Activated T-cell treated with anti-CD3 and anti-CD28 coated beads for 48 hours (primary cell): ENCODE measurements around the gene ARHGAP19.
"Not testable (repeated sequence)": the region's sequence is repeated elsewhere in the genome, so short reads cannot be mapped to it uniquely, and the experiment has no call there.

Source experiments
- DNase-seq: peaks from one replicate; pipeline ENCODE4 v3.0.0-alpha.2; 2020; ENCODE audit warnings: low read depth

The ARHGAP19 gene

GRCh38 chr10:97279121-97279815 lies 13.2 kb downstream of the ARHGAP19 start:
- no peak for DNase-seq

GRCh38 chr10:97278491-97278989 lies 13.9 kb downstream of the ARHGAP19 start:
- DNase-seq = no peak

GRCh38 chr10:97277551-97277950 lies 14.9 kb downstream of the ARHGAP19 start:
- no peak for DNase-seq

- DNase-seq = no peak
Measured at GRCh38 chr10:97274828-97275227, 17.6 kb downstream of the ARHGAP19 start.

GRCh38 chr10:97273700-97274099 lies 18.7 kb downstream of the ARHGAP19 start:
- no peak for DNase-seq

GRCh38 chr10:97270523-97271154 lies 21.8 kb downstream of the ARHGAP19 start:
- no peak for DNase-seq

- DNase-seq = no peak
Measured at GRCh38 chr10:97267671-97268070, 24.8 kb downstream of the ARHGAP19 start.

GRCh38 chr10:97265095-97265494 lies 27.3 kb downstream of the ARHGAP19 start:
- not testable (repeated sequence) for DNase-seq

GRCh38 chr10:97263971-97264370 lies 28.5 kb downstream of the ARHGAP19 start:
- no peak for DNase-seq

GRCh38 chr10:97261656-97262055 lies 30.8 kb downstream of the ARHGAP19 start:
- no peak for DNase-seq

GRCh38 chr10:97261183-97261582 lies 31.3 kb downstream of the ARHGAP19 start:
- DNase-seq = no peak

- no peak for DNase-seq
Measured at GRCh38 chr10:97259119-97259518, 33.3 kb downstream of the ARHGAP19 start.

- DNase-seq = no peak
Measured at GRCh38 chr10:97256356-97256755, 36.1 kb downstream of the ARHGAP19 start.

GRCh38 chr10:97255512-97256293 lies 36.7 kb downstream of the ARHGAP19 start:
- no peak for DNase-seq

- DNase-seq = no peak
Measured at GRCh38 chr10:97254694-97255093, 37.7 kb downstream of the ARHGAP19 start.

- DNase-seq = no peak
Measured at GRCh38 chr10:97250952-97251351, 41.5 kb downstream of the ARHGAP19 start.

- no peak for DNase-seq
Measured at GRCh38 chr10:97243836-97244235, 48.6 kb downstream of the ARHGAP19 start.

- DNase-seq = no peak
Measured at GRCh38 chr10:97238855-97239254, 53.6 kb downstream of the ARHGAP19 start.

GRCh38 chr10:97235353-97235752 lies 57.1 kb downstream of the ARHGAP19 start:
- DNase-seq = no peak

GRCh38 chr10:97234400-97234799 lies 58.0 kb downstream of the ARHGAP19 start:
- no peak for DNase-seq

- no peak for DNase-seq
Measured at GRCh38 chr10:97230146-97230545, 62.3 kb downstream of the ARHGAP19 start.

GRCh38 chr10:97229322-97230015 lies 63.0 kb downstream of the ARHGAP19 start:
- no peak for DNase-seq
